ENCODE results near the gene TACR3.
"Not testable (repeated sequence)": the region's sequence is repeated elsewhere in the genome, so short reads cannot be mapped to it uniquely, and the experiment has no call there.

TACR3 gene, protein sequence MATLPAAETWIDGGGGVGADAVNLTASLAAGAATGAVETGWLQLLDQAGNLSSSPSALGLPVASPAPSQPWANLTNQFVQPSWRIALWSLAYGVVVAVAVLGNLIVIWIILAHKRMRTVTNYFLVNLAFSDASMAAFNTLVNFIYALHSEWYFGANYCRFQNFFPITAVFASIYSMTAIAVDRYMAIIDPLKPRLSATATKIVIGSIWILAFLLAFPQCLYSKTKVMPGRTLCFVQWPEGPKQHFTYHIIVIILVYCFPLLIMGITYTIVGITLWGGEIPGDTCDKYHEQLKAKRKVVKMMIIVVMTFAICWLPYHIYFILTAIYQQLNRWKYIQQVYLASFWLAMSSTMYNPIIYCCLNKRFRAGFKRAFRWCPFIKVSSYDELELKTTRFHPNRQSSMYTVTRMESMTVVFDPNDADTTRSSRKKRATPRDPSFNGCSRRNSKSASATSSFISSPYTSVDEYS

GRCh38 chr4:103719830-103720207, at the start of gene TACR3:
TACR3 (minus strand) TSS chr4:103719985; CDS start chr4:103719675, 310 bp downstream.
- no peak for DNase-seq

DNA sequence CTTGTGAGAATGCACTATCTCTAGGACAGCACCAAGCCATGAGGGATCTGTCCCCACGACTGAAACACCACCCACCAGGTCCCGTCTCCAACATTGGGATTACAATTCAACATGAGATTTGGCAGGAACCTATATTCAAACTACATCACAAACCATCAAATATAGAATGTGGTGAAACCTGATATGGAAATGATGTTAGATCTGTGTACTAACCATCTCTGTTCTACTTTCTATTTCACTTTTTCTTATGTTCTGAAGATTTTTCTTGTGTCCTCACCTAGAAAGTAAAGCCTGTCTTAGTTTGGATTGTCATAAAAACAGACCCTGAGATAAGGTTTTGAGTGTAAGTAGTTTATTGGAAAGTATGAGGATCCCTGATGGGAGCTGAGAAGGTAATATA, 37.8 kb upstream of the TACR3 start:
- no peak for DNase-seq

DNA sequence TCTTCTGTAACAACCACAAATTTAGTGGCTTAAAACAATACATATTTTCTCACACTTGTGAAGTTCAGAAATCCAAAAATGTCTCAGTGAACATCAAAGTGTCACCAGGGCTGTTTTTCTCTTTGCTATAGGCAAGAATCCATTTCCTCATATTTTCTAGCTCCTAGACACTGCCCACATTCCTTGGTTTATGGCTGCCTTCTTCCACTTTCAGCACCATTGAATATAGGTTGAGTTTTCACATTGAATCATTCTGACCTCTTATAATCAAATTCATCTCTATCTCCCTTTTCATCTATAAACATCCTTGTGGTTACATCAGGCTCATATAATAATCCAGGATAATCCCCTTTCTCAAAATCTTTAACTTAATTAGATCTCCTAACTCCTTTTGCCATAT, 37.0 kb upstream of the TACR3 start:
- no peak for DNase-seq

- no peak for DNase-seq
Observed at GRCh38 chr4:103754844-103755243, 35.1 kb upstream of the TACR3 start.

DNA sequence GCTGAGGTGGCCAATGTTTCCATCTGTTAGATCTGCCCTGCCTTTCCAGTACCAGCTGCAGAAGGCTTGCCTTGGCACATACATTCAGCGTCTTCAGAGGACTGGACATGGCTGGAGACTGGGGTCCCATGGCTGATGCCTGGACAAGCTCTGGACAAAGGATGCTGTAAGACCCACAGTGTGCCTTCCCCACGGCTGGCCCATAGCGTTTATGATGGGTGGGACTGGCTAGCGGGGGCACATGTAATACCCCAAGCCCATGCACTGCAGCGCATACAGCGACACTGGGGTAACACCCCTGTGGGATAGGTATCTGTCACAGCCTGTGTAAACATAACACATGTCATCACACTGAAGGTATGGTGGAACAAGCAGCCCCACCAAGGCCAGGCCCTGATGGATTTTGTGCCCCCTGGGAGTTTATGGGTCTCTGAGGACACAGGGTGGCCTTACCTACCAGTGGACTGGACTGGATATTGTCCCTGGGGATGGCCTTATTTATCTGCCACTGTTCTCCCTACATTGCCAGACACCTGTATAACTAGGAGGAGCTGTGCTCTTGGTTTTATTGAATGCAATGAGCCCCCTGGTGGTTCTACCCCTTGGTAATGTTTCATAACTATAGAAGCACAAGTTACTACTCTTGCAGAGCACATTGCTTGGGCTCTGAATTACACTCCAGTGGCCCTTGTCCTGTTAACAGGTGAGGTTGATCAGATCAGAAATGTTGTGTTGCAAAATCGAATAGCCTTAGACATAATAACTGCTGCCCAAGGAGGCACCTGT, 34.3 kb upstream of the TACR3 start:
- no peak for DNase-seq

DNA sequence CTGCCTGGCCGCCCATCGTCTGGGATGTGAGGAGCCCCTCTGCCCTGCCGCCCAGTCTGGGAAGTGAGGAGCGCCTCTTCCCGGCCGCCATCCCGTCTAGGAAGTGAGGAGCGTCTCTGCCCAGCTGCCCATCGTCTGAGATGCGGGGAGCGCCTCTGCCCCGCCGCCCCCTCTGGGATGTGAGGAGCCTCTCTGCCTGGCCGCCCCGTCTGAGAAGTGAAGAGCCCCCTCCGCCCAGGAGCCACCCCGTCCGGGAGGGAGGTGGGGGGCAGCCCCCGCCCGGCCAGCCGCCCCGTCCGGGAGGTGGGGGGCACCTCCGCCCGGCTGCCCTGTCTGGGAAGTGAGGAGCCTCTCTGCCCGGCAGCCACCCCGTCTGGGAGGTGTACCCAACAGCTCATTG, 3.4 kb upstream of the TACR3 start:
- DNase-seq, result not testable (repeated sequence)

GRCh38 chr4:103721251-103721650, 1.5 kb upstream of the TACR3 start:
- no peak for DNase-seq

DNA sequence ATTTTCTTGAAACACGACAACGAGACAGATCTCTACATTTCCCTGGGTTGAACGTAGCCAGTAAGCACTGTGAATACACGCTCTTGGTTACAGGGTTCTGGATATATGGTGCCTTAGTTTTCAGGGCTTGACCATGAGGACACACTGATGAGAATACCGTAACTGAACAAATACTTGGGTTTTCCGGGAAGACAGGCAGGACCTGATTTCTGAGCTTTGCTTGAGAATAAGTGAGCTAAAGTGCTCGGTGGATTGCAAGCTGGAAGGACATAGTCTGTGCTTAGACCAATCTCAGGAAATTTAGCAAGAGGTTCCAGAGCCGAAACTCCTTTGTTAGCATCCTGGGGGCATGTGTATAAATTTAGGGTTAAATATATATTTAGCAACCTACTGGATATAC, 876 bp upstream of the TACR3 start:
- DNase-seq, result no peak

DNA sequence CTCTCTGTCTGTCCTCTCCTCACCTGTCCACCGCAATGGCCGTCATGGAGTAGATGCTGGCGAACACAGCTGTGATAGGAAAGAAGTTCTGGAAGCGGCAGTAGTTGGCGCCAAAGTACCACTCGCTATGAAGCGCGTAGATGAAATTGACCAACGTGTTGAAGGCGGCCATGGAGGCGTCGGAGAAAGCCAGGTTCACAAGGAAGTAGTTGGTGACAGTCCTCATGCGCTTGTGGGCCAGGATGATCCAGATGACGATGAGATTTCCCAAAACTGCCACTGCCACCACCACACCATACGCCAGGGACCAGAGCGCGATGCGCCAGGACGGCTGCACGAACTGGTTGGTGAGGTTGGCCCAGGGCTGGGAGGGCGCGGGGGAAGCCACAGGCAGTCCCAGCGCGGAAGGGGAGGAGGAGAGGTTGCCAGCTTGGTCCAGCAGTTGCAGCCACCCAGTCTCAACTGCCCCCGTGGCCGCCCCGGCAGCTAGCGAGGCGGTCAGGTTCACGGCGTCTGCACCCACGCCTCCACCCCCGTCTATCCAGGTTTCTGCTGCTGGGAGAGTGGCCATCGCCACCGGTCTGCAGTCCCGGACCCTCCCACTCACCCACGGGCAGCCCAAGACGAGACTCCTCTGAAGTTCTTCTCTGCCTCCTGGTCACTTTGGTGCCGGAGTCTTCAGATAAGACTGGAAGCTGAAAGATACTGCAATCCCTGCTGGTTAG, 518 bp downstream of the TACR3 start:
- no peak for DNase-seq

DNA sequence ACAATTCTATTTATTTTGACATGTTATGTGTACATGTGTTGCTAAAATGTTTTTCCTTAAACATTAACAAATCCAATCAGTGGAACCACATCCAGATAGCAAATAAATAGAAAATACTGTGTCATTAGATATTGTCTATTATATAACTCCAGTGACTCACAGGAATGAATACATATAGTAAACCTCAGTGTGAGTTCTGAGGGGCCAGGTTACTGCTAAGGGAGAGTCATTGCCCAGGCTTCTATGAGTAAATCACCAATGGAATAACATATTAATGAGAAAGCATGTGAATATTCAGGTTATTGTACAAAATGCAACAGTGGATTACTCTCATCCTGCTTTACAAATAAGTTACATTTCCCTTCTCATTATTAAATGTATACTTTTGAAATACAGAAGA, 27.2 kb downstream of the TACR3 start:
- no peak for DNase-seq

DNA sequence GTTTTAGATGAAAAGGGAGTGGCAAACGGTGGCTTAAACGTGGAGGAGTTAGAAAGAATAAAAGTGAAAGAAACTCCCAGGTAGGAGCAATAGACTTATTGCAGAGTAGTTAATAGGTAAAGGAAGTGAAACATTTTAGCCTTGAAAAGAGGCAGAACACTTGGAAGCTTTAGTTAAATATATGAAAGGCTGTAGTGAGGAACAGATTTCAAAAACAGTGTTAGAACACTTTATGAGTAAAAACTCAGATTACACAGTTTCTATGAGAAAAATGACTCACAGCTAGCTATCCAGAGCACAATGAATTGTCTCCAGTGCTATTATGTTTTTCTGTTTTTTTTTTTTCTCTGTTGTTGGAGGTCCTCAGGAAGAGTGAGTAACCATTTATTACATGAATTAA, 45.8 kb downstream of the TACR3 start:
- no peak for DNase-seq

DNA sequence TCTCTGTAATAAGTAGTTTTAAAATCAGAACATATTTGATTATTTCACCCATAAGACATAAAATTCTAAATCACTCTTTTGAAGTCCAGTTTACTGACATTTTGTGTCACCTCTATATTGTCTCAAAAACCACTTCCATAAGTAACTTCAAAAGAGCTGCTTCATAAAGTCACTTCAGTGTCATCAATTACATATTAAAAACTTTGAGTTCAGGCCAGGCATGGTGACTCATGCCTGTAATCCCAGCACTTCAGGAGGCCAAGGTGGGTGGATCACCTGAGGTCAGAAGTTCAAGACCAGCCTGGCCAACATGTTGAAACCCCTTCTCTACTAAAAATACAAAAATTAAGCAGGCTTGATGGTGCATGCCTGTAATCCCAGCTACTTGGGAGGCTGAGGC, 53.0 kb downstream of the TACR3 start:
- not testable (repeated sequence) for DNase-seq

GRCh38 chr4:103664436-103665075, 55.2 kb downstream of the TACR3 start:
- no peak for DNase-seq

GRCh38 chr4:103648541-103648940, 71.2 kb downstream of the TACR3 start:
- DNase-seq, result no peak

DNA sequence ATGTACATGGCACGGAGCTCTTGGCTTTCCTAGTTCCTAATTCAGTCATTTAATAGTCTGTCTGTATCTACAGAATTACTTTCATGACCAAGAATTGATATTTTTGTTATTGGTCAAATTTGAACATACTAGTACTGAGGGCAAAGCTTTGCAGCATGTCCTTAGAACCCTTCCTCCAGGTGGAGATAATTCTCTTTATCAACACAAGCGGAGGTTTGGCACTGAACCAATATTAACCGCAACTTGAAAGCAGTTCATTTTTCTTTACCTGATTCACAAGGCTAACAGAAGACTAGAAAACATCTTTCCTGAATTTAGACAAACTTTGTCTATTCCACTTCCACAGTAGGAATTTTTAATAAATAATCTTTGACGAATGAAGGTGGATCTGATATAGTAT, 73.8 kb downstream of the TACR3 start:
- DNase-seq, result no peak

DNA sequence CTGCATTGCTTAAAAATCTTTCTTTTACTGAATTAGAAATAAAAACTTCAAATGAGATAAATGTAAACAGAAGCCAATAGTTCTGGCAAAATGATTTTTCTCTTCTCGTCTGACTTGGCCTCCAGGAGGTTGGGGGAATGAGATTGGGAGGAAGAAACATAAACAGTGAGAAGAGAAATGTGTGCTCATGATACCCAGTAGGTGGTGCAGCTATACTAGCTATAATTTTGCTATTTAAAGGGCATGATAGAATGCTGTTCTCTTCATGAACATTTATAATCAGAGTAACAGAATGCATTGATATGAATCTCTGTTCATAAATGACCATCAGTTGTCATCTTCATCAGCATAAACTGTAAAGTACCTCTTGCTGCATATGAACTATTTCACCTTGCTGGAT, 85.5 kb downstream of the TACR3 start:
- no peak for DNase-seq

DNA sequence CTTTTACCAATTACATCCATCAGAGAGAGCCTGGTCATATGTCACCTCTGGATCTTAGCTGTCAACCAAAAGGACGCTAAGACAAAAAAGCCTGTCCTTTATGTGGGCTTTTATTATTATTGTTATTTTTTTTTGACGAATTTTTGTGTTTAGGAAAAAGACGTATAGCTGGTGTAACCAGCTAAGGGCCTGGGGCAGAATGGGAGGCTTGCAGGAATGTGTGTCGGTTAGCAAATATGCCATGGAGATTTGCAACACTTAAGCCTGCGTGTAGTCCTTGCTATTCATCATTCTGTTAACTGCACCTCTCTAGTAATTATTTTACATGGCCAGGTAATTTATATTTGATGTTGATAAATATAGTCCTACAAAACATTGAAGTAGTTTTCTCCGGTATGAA, 93.5 kb downstream of the TACR3 start:
- DNase-seq, result no peak

DNA sequence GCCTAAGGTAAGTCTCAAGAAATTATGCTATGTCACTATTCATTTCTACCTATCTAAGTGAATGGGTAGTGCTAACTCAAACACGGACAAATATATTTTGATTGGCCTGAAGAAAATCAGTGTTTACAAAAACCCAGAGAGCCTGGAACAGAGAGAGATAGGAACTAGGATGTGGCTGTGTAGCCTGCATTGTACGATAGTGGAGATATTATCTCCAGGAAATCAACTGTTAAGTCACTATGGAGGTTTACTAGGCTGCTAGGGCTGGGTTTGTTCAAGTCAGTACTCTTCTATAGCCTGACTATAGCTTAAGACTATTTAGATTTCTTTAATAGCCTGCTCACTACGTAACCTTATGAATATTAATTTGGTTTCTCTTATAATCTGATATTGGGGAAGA, 127.9 kb downstream of the TACR3 start:
- DNase-seq, result no peak

DNA sequence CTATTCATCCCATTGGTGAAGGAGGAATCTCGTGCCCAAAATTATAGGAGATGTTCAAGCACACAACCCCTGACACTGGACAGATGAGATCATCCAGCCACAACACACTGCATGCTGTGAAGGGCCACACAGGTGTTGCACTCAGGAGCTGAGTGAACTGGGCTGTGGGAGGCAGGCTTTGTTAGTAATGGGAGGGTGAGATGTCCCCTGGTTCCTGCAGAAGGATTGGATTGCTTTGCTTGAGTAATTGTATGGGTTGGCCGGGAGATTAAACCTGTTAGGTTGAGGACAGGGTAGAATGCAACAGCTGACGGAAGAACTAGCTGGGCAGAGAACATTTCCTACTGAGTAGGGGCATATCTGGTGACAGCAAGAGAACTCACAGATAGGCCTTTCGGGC, 152.2 kb downstream of the TACR3 start:
- DNase-seq, result no peak

DNA sequence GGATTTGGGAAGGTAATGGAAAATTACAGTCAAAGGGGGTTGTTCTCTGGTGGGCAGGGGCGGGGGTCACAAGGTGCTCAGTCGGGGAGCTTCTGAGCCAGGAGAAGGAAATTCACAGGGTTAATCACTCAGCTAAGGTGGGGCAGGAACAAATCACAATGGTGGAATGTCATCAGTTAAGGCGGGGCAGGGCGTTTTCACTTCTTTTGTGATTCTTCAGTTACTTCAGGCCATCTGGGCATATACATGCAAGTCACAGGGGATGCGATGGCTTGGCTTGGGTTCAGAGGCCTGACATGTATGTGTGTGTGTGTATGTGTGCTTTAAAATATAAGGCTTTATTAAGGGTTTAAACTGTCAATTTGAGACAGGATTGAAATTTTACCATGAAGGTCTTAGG, 160.6 kb downstream of the TACR3 start:
- DNase-seq, result not testable (repeated sequence)

All from CD4-positive, alpha-beta T cell treated with Interleukin-17A for 4 hours (primary cell).